HG03103 (cell line): ENCODE results near the gene NHLRC4.
A peak's percentile ranks its signal among the peaks of the same experiment; 100 is the strongest.

Experiments used
- ATAC-seq: cut with Tn5 transposase; IDR thresholded peaks from one replicate; pipeline ENCODE4 v1.9.1; 2021; ENCODE audit warnings: low read depth; ENCODE audit not compliant: unreplicated experiment

The NHLRC4 gene

GRCh38 chr16:566475-567372 is at the start of gene NHLRC4:
NHLRC4 (plus strand) TSS chr16:567005; CDS start chr16:568048, 1,043 bp downstream.
- ATAC-seq, result peak; percentile 43

GRCh38 chr16:518858-519257 is 47.9 kb upstream of the NHLRC4 start:
- no peak for ATAC-seq

- no peak for ATAC-seq
Measured at GRCh38 chr16:519425-519824, 47.4 kb upstream of the NHLRC4 start.

GRCh38 chr16:519841-520687 is 46.7 kb upstream of the NHLRC4 start:
- ATAC-seq, result no peak

- no peak for ATAC-seq
Measured at GRCh38 chr16:520847-521246, 46.0 kb upstream of the NHLRC4 start.

GRCh38 chr16:521381-522210 is 45.2 kb upstream of the NHLRC4 start:
- ATAC-seq, result no peak

- no peak for ATAC-seq
Measured at GRCh38 chr16:522320-523096, 44.3 kb upstream of the NHLRC4 start.

- ATAC-seq, result no peak
Measured at GRCh38 chr16:523097-523741, 43.6 kb upstream of the NHLRC4 start.

- no peak for ATAC-seq
Measured at GRCh38 chr16:524274-525040, 42.3 kb upstream of the NHLRC4 start.

GRCh38 chr16:525123-525519 is 41.7 kb upstream of the NHLRC4 start:
- no peak for ATAC-seq

GRCh38 chr16:525520-526180 is 41.2 kb upstream of the NHLRC4 start:
- ATAC-seq, result no peak

- ATAC-seq, result no peak
Measured at GRCh38 chr16:526181-527014, 40.4 kb upstream of the NHLRC4 start.

- ATAC-seq, result peak; percentile 56
Measured at GRCh38 chr16:527015-527903, 39.5 kb upstream of the NHLRC4 start, which contains the start of gene CAPN15. CAPN15 (plus strand) TSS chr16:527712; CDS start chr16:546839, 19,127 bp downstream.

GRCh38 chr16:528111-529011 is 38.4 kb upstream of the NHLRC4 start:
- ATAC-seq, result no peak

GRCh38 chr16:529012-529575 is 37.7 kb upstream of the NHLRC4 start:
- ATAC-seq, result no peak
